GM06990 (cell line): ENCODE results near the gene PRKCA.

ENCODE experiments used
- DNase-seq: peaks from one replicate; pipeline ENCODE4 v3.0.0-alpha.2; 2011; ENCODE audit not compliant: insufficient read length; ENCODE audit errors: extremely low read depth
- H3K27me3 ChIP-seq: replicated peaks from 2 replicates; pipeline ENCODE4 v1.6.0; 2011; ENCODE audit warnings: low read length; ENCODE audit not compliant: control insufficient read depth, insufficient read depth
- H3K36me3 ChIP-seq: 2 replicates; pipeline ENCODE4 v1.5.1; 2011; ENCODE audit warnings: low read length; ENCODE audit not compliant: control insufficient read depth, insufficient read depth
- H3K4me3 ChIP-seq: replicated peaks from 2 replicates; pipeline ENCODE4 v1.5.1; 2011; ENCODE audit warnings: low read depth, mild to moderate bottlenecking, control low read depth, low read length
- CTCF ChIP-seq: IDR thresholded peaks from 2 replicates; pipeline ENCODE4 v1.5.1; 2011; ENCODE audit warnings: low read length, control low read depth, mild to moderate bottlenecking, inconsistent platforms; ENCODE audit not compliant: insufficient read depth, poor library complexity, severe bottlenecking

The PRKCA gene

DNA sequence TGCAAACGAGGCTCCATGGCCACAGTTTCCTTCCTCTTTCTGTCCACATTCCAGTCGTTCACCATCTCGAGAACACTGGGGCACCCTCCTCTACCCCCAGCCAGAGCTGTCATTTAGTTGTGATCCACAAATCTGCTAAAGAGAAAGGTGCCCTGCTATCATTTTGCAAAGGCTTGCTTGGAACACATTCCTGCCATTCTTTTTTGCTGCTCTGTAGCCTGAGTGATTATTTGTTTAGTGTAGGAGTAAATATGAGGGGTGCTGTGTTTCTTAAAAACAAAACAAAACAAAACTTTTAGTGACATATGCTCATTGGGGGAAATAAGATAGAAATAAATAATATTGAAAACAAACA, 166.7 kb downstream of the PRKCA start:
- TF ChIP-seq CTCF: no peak
- Histone ChIP-seq H3K4me3 (no peak overlapping the region), H3K27me3 (no peaks in the 10 kb centered on the region), H3K36me3 (no peaks in the 10 kb centered on the region)
- DNase-seq: no peak

- DNase-seq: no peak
- Histone ChIP-seq H3K4me3 (no peak overlapping the region), H3K27me3 (no peaks in the 10 kb centered on the region), H3K36me3 (no peaks in the 10 kb centered on the region)
- TF ChIP-seq CTCF: no peak
Observed at GRCh38 chr17:66469461-66469860, 167.0 kb downstream of the PRKCA start.

DNA sequence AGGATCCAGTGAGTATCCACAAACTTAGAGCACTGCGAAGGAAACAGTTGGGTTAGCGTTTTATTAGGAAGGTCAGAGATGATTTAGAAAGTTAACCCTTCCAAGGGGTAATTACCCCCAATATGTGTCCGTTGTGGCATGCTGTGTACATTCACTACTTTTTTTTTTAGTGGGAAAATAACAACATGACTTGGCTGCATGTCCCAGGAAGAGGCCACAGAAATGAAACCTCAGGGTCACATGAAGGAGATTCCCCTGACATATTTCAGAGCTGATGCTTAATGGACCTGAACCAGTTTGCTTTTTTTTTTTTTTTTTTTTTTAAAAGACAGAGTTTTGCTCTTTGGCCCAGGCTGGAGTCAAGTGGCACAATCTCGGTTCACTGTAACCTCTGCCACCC, 167.5 kb downstream of the PRKCA start:
- TF ChIP-seq CTCF: no peak
- Histone ChIP-seq H3K4me3 (no peak overlapping the region), H3K27me3 (no peaks in the 10 kb centered on the region; the same call in 1 of the 2 replicates), H3K36me3 (no peaks in the 10 kb centered on the region)
- no peak for DNase-seq

- no peak for TF ChIP-seq CTCF
- Histone ChIP-seq H3K36me3 (no peaks in the 10 kb centered on the region), H3K4me3 (no peak overlapping the region), H3K27me3 (no peaks in the 10 kb centered on the region; the same call in 1 of the 2 replicates)
- no peak for DNase-seq
Observed at GRCh38 chr17:66472123-66472522, 169.7 kb downstream of the PRKCA start.

GRCh38 chr17:66474258-66474657, 171.8 kb downstream of the PRKCA start:
- TF ChIP-seq CTCF: no peak
- Histone ChIP-seq H3K27me3 (no peaks in the 10 kb centered on the region; the same call in 1 of the 2 replicates), H3K36me3 (no peaks in the 10 kb centered on the region), H3K4me3 (no peak overlapping the region)
- no peak for DNase-seq

- H3K4me3 ChIP-seq: no peak overlapping the region
- DNase-seq: no peak
- no peaks in the 10 kb centered on the region; the same call in 1 of the 2 replicates for H3K27me3 ChIP-seq
- no peak for TF ChIP-seq CTCF
- H3K36me3 ChIP-seq: no peaks in the 10 kb centered on the region
Observed at GRCh38 chr17:66474806-66475497, 172.5 kb downstream of the PRKCA start.
